Daoy (cell line): Measurements from ENCODE around the gene TTC39C. TPM values are rescaled to one million over a fixed set of nuclear protein-coding genes. Genes with fewer than 3 reads are reported as not detected.

Source experiments
- DNase-seq: peaks from one replicate; pipeline ENCODE4 v3.0.0-alpha.2; 2015; ENCODE audit warnings: low read depth
- total RNA-seq: library from RNA; depleted of rRNA; stranded (reverse); fragments of >200 nt; shearing (Covaris generic); gene quantifications from 2 replicates; pipeline ENCODE4 v1.2.3, GENCODE V29; 2014; rRNA removed

Gene TTC39C
- 13.2 and 18.3 TPM in 2 replicates for total RNA-seq

DNA sequence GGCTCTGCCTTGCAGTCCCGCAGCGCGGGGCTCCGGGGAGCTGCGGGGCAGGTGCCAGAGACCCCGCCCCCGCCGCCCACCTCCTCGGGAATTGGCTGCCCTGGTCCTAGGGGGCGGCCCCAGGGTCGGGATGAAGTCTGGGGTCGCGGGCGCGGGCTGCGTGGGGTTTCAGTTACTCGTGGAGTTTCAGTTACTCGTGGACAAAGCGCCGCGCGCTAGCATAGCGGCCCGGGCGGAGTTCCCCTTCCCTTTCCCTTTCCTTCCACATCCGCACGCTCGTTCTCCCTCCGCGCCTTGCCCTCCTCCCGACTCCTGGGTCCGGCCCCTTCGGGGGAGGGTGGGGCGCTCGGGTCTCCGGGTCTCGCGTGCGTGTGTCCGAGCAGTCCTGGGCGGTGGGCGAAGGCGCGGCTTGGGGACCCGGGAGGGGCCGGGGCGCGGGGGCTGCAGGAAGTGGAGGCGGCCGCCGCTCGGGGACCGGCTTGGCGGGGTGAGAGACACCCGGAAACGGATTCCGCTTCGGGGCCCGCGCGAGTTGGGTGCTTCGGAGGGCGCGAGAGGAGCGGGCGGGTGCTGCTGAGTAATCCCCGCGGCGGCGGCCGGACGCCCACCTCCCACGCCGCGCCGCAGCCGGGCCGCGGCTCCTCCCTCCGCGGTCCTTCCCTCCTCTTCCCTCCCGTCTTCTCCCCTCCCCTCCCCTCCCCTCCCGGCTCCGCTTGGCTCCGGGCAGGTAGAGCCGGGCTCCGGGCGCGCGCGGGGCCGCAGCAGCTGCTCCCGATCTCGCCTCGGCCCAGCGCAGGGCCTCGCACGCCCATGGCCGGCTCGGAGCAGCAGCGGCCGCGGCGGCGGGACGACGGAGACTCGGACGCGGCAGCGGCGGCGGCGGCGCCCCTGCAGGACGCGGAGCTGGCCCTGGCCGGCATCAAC lies at the start of gene TTC39C:
TSS of gene TTC39C (plus strand) at position 693 of the 924 bp plus-strand sequence. CDS start at position 811, 118 bp downstream.
- peak; percentile 81 for DNase-seq

GRCh38 chr18:23966909-23967308 lies 47.6 kb upstream of the TTC39C start:
- DNase-seq, result no peak

DNA sequence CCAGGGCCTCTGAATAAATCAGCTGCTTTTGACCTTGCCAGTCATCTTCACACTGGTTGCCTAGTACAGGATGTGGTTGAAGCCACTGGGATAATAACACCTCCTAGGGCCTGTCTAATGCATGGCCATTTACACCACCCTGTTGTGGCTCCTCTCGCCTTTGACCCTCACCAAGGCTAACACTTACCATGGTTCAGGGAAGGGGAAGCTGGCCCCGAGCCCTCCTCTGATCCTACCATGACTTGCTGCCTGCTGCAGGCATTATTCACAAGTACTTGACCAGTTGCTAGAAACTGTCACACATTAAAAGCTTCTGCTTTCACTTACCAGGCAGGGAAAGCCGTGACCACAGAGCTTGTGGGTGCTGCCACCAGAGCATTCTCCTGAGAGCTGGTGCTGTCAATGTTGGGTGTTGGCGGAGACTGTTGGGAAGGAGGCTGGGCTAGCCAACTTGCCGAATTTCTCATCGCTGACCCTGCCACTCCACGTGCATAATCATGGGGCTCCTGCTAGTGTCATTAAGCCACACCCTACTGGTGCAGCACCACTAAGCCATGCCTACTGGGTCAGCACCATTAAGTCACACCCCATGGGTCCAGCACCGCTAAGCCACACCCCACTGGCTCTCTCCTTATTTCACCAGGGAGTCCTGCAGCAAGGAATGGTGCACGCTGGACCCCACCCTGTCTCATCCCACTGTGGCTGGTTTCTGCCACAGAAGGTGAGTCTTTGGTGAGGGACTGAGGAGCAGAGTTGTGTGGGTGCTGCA lies 47.0 kb upstream of the TTC39C start:
- DNase-seq, result no peak

DNA sequence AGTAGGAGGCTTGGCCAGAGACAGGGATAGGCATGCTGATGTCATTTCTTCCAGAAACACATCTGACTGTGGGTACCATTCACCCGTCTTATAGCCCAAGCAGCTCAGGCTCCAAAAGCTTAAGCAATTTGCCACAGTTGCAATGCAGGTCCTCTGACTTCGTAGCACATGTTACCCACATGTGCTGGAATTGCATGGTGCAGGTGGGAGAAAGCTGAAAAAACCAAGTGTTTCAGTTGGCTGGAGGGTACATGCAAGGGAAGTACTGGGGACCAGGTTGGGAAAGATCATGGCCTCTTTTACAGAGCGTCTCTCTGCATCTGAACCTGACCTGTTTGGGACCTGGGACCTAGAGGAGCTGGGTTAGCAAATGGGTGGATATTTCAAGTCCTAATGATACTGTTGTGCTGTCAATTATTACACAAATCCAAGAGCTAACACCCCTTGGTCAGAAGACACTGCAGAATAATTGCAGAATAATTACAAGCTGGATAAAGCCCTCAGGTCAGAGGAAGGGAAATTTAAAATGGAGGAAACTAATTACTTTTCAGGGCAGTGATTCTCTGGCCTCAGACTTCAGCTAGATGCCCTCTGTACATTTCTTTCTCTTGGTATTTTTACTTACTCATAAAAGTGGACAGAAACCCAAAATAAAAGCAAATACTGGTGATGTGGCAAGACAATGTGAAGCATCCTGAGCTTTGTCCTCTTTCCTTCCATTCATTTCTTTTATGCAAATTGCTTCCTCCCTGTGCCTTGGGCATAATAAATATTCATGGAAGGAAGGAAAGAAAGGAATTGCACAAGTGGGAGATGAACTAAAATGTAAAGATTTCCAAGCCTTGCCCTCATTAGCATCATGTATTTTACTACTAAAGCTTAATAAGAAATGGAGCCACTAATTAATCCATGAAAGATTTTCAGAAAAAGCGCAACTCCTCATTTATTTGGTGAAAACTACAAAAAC lies 45.6 kb upstream of the TTC39C start:
- DNase-seq, result no peak

DNA sequence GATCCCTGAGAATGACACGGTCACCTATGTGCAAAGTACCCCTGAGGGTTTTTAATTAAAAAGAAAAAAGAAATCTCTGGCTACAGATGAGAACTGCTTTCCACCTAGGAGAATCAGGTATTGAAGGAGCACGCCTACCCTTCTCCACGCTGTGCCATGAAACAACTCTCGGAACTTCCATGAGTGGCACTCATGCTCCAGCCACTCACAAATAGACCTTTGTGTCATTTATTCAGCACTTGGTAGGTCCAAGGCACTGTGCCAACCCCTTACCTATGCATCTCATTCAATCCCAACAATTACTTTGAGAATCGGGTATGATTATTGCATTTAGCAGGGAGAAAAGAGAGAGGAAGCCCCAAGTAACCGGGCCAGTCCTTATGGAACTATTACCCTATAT lies 44.9 kb upstream of the TTC39C start:
- DNase-seq, result no peak

- DNase-seq, result no peak
Observed at GRCh38 chr18:23970161-23971096, 44.1 kb upstream of the TTC39C start.

GRCh38 chr18:23971097-23971440 lies 43.5 kb upstream of the TTC39C start:
- no peak for DNase-seq

- DNase-seq, result no peak
Observed at GRCh38 chr18:23971666-23972230, 42.8 kb upstream of the TTC39C start.

DNA sequence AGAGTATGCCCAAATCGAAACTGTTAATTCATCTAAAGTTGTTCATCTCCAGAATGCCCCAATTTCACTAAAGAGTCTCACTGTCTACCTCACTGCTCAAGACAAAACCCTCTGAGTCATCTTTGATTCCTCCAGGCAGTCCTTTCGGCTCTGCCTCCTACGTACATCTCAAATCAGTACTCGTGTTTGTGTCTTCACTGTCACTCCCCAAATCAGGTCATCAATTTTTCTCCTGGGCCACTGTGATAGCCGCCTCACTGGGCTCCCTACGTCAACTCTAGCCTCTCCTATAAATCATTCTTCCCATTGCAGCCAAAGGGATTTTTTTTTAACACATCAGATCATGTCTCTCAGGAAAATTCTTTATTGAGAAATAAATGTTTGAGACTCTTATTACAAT lies 42.1 kb upstream of the TTC39C start:
- no peak for DNase-seq

DNA sequence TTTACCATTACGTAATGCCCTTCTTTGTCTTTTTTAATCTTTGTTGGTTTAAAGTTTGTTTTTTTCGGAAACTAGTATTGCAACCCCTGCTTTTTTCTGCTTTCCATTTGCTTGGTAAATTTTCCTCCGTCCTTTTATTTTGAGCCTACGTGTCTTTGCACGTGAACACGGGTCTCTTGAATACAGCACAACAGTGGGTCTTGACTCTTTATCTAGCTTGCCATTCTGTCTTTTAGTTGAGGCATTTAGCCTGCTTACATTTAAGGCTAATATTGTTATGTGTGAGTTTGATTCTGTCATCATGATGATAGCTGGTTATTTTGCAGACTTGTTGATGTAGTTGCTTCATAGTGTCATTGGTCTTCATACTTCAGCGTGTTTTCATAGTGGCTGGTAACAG lies 37.5 kb upstream of the TTC39C start:
- DNase-seq, result no peak

DNA sequence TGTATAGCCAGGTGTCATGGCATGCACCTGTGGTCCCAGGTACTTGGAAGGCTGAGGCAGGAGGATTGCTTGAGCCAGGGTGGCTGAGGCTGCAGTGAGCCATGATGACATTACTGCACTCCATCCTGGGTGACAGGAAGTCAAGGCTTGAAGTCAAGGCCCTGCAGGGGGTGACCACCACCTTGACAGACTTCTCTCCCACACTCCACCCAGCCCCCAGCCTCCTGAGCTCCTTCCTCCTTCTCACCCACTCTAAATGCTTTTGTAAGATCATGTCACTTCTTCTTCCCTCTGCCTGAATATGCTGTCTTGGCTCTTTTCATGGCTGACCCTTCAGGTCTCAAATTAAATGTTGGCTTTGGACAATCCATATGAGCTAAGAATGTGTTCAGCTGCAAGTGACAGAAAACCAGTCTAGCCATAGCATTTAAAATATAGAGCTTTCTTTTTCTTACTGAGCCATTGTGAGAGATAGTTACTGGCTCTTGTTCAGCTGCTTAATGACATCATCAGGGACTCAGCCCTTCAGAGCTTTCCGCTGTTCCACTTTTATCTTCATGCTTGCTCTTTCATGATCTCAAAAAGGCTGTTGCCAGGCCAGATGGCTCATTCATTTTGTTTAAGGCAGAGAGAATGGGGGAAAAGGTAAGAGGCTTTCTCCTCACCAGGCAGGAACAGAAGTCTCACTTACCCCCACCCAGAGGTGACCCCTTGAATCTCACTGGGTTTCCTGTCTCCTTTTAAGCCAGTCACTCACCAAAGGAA lies 36.7 kb upstream of the TTC39C start:
- no peak for DNase-seq

- no peak for DNase-seq
Observed at GRCh38 chr18:23981369-23981980, 33.1 kb upstream of the TTC39C start.

- DNase-seq, result peak; percentile 59
Observed at GRCh38 chr18:23982155-23983079, 32.1 kb upstream of the TTC39C start.

- DNase-seq, result no peak
Observed at GRCh38 chr18:23983112-23983511, 31.4 kb upstream of the TTC39C start.

DNA sequence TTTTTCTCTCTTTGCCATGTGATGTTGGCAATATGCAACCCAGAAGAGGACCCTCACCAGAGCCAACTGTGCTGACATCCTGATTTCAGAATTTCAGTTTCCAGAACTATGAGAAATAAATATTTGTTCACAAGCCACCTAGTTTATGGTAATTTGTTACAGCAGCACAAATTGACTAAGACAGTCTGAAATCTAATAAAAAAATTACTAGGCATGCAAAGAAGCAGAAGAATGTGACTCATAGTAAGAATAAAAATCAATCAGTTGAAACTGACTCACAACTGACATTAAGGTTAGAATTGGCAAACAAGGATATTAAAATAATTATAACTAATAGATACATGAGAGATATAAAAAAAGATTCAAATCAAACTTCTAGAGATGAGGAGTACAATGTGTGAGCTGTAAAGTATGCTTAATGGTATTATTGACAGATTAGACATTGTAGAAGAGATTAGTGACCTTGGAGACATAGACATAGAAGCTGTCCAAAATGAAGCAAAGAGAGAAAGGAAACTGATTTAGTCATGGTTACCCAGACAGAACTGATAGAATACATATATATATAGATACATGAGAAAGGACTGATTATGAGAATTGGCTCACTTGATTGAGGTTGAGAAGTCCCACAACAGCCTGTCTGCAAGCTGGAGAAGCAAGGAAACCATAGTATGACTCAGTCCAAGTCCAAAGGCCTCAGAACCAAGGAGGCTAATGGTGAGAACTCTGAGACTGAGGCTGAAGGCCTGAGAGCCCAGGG lies 27.8 kb upstream of the TTC39C start:
- DNase-seq, result no peak

- DNase-seq, result no peak
Observed at GRCh38 chr18:23990474-23991410, 23.8 kb upstream of the TTC39C start.
